Ascending aorta (tissue), 2 donors: ENCODE measurements around the gene GPR33. TPM values are rescaled to one million over a fixed set of nuclear protein-coding genes. Genes with fewer than 3 reads are reported as not detected.
"Not testable (repeated sequence)": the region's sequence is repeated elsewhere in the genome, so short reads cannot be mapped to it uniquely, and the experiment has no call there.

ENCODE experiments used
- DNase-seq, 2 donors: peaks; one replicate each; pipeline ENCODE4 v3.0.0-alpha.2; 2019; ENCODE audit warnings: low spot score in 2 of 2
- H3K27ac ChIP-seq, 2 donors: fragments of 200-600 bp; sonication (generic); one replicate each; pipeline ENCODE4 v1.5.1; 2016 to 2017; ENCODE audit warnings: mild to moderate bottlenecking in 1 of 2
- H3K27me3 ChIP-seq: fragments of 200-600 bp; sonication (generic); one replicate; pipeline ENCODE4 v1.5.1; 2017
- H3K36me3 ChIP-seq, 2 donors: fragments of 200-600 bp; sonication (generic); one replicate each; pipeline ENCODE4 v1.5.1; 2016
- H3K4me1 ChIP-seq, 2 donors: fragments of 200-600 bp; sonication (generic); one replicate each; pipeline ENCODE4 v1.5.1; 2016 to 2017; ENCODE audit warnings: mild to moderate bottlenecking in 1 of 2
- H3K4me3 ChIP-seq, 2 donors: fragments of 200-600 bp; sonication (generic); one replicate each; pipeline ENCODE4 v1.5.1; 2016 to 2017; ENCODE audit warnings: mild to moderate bottlenecking in 1 of 2
- H3K9me3 ChIP-seq, 2 donors: fragments of 200-600 bp; sonication (generic); one replicate each; pipeline ENCODE4 v1.5.1; 2016
- intact Hi-C: fragments of 100-400 bp; cut with DNase I; formaldehyde crosslinking; loops from one replicate; pipeline ENCODE4 v1.15.1; 2023
- total RNA-seq: library from RNA; depleted of rRNA; stranded (reverse); fragments of >200 nt; gene quantifications from one replicate; pipeline ENCODE4 v1.1.0, GENCODE V29; 2016
- TF ChIP-seq, protein P1 (sequence below), 3 experiments: fragments of 200-600 bp in 2 of 3; fragments of 450-650 bp in 1 of 3; sonication (generic) in 2 of 3; IDR thresholded peaks; one replicate each; pipeline ENCODE4 v1.5.1; 2016 to 2019; ENCODE audit warnings: antibody characterized with exemption in 3 of 3, mild to moderate bottlenecking in 1 of 3, moderate library complexity in 1 of 3

Gene GPR33
- total RNA-seq, 1 donor from 2014 or later, result not detected

- H3K4me3 ChIP-seq, result no peak overlapping the region
- TF ChIP-seq, protein P1, sequence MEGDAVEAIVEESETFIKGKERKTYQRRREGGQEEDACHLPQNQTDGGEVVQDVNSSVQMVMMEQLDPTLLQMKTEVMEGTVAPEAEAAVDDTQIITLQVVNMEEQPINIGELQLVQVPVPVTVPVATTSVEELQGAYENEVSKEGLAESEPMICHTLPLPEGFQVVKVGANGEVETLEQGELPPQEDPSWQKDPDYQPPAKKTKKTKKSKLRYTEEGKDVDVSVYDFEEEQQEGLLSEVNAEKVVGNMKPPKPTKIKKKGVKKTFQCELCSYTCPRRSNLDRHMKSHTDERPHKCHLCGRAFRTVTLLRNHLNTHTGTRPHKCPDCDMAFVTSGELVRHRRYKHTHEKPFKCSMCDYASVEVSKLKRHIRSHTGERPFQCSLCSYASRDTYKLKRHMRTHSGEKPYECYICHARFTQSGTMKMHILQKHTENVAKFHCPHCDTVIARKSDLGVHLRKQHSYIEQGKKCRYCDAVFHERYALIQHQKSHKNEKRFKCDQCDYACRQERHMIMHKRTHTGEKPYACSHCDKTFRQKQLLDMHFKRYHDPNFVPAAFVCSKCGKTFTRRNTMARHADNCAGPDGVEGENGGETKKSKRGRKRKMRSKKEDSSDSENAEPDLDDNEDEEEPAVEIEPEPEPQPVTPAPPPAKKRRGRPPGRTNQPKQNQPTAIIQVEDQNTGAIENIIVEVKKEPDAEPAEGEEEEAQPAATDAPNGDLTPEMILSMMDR (IDR thresholded peaks at IDR 0.05), result no peak
- no peak for DNase-seq
Measured at GRCh38 chr14:31445703-31446102, 42.1 kb downstream of the GPR33 start.

DNA sequence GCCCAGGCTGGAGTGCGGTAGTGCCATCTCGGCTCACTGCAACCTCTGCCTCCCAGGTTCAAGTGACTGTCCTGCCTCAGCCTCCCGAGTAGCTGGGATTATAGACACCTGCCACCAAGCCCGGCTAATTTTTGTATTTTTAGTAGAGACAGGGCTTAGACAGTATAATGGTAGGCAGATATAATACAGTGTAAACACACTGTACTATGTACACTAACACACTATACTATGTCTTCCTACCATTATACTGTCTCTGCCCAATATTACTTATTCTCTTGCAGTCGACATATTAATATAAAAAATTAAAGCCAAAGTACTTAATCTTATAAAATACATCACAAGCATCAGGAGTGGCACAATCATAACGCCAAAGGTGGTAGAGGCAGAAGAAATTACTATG, 45.6 kb downstream of the GPR33 start:
- Histone ChIP-seq H3K27me3 (no peaks in the 10 kb centered on the region), H3K4me1 (peaks cover 0 to 8% of the 10 kb centered on the region in 2 donors), H3K27ac (peak overlapping the region in 1 of 2 donors; percentile 68), H3K4me3 (no peak overlapping the region), H3K9me3 (no peaks in the 10 kb centered on the region), H3K36me3 (peaks cover 0 to 3% of the 10 kb centered on the region in 2 donors)
- TF ChIP-seq, protein P1 (IDR thresholded peaks at IDR 0.05), result no peak
- intact Hi-C loops, result loop anchor here (10.0 kb wide), 1 partner anchor 57 kb away; no protein-coding TSS in a partner anchor
- DNase-seq, result no peak

More at GRCh38 chr14:31445703-31446102, 42.1 kb downstream of the GPR33 start:
- peaks cover 0 to 13% of the 10 kb centered on the region in 2 donors for H3K36me3 ChIP-seq
- H3K4me1 ChIP-seq, result peaks cover 0 to 6% of the 10 kb centered on the region in 2 donors
- H3K27me3 ChIP-seq, result no peaks in the 10 kb centered on the region
- intact Hi-C loops, result loop anchor here (10.0 kb wide), 1 partner anchor 61 kb away; no protein-coding TSS in a partner anchor
- H3K27ac ChIP-seq, result no peak overlapping the region
- H3K9me3 ChIP-seq, result no peaks in the 10 kb centered on the region

- Histone ChIP-seq H3K27ac (peak overlapping the region; percentile 43 to 68), H3K4me3 (no peak overlapping the region), H3K4me1 (peaks cover 0 to 8% of the 10 kb centered on the region in 2 donors), H3K27me3 (no peaks in the 10 kb centered on the region), H3K36me3 (no peaks in the 10 kb centered on the region), H3K9me3 (no peaks in the 10 kb centered on the region)
- intact Hi-C loops, result loop anchor here (10.0 kb wide), 1 partner anchor 57 kb away; no protein-coding TSS in a partner anchor
- TF ChIP-seq, protein P1 (IDR thresholded peaks at IDR 0.05), result no peak
- no peak for DNase-seq
Measured at GRCh38 chr14:31441273-31442111, 46.3 kb downstream of the GPR33 start.

DNA sequence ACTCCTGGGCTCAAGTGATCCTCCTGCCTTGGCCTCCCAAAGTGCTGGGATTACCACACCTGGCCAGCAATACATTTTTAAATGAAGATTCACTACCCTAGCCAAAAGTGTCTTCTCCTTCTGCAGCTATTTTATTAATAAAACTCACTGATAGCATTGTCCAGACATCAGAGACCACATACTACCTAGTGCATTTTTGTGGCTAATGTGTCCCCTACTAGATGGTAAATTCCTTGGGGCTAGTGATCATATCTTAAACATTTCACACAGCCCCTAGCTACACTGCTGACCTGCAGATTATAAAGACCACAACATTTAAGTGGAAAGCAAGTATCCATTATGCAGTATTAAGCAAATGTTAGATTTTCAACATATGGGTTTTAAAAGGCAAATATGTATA, 47.6 kb downstream of the GPR33 start:
- TF ChIP-seq, protein P1 (IDR thresholded peaks at IDR 0.05), result no peak
- peak overlapping the region; percentile 26 to 36 for H3K27ac ChIP-seq
- intact Hi-C loops, result loop anchor here (10.0 kb wide), 1 partner anchor 55 kb away; no protein-coding TSS in a partner anchor

GRCh38 chr14:31439561-31439960, 48.3 kb downstream of the GPR33 start:
- intact Hi-C loops, result no loop called here

More for the DNA sequence above, 47.6 kb downstream of the GPR33 start:
- no peaks in the 10 kb centered on the region for H3K27me3 ChIP-seq
- no peaks in the 10 kb centered on the region for H3K9me3 ChIP-seq
- peaks cover 0 to 12% of the 10 kb centered on the region in 2 donors for H3K4me1 ChIP-seq
- H3K4me3 ChIP-seq, result no peak overlapping the region
- DNase-seq, result no peak
- H3K36me3 ChIP-seq, result no peaks in the 10 kb centered on the region

DNA sequence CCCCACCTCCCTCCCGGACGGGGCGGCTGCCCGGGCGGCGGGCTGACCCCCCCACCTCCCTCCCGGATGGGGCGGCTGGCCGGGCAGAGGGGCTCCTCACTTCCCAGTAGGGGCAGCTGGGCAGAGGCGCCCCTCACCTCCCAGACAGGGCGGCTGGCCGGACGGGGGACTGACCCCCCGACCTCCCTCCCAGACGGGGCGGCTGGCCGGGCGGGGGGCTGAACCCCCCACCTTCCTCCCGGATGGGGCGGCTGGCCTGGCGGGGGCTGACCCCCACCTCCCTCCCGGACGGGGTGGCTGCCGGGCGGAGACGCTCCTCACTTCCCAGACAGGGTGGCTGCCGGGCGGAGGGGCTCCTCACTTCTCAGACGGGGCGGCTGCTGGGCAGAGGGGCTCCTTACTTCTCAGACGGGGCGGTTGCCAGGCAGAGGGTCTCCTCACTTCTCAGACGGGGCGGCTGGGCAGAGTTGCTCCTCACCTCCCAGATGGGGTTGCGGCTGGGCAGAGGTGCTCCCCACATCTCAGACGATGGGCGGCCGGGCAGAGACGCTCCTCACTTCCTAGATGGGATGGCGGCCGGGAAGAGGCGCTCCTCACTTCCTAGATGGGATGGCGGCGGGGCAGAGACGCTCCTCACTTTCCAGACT, 50.7 kb downstream of the GPR33 start:
- H3K27me3 ChIP-seq, H3K4me1 ChIP-seq, intact Hi-C loops, DNase-seq, H3K27ac ChIP-seq, H3K4me3 ChIP-seq, H3K9me3 ChIP-seq, H3K36me3 ChIP-seq: not testable (repeated sequence)

More at GRCh38 chr14:31439561-31439960, 48.3 kb downstream of the GPR33 start:
- H3K27me3 ChIP-seq, result no peaks in the 10 kb centered on the region
- no peak for DNase-seq
- H3K27ac ChIP-seq, result peak overlapping the region; percentile 26 to 36
- TF ChIP-seq, protein P1 (IDR thresholded peaks at IDR 0.05), result no peak
- H3K36me3 ChIP-seq, result no peaks in the 10 kb centered on the region
- no peaks in the 10 kb centered on the region for H3K9me3 ChIP-seq
- H3K4me3 ChIP-seq, result peak overlapping the region in 1 of 2 donors; percentile 17
- peaks cover 0 to 12% of the 10 kb centered on the region in 2 donors for H3K4me1 ChIP-seq
